Endothelial cell of umbilical vein (primary cell): ENCODE data around the gene SPACA9. TPM values are rescaled to one million over a fixed set of nuclear protein-coding genes. Genes with fewer than 3 reads are reported as not detected.

Source experiments
- BruUV-seq: library from RNA; stranded (reverse); fragments of 400-500 nt; replicated peaks from 2 replicates; lab custom pipeline; 2021; lab: Mats Ljungman, UMichigan
- CTCF ChIA-PET: fragments of 300-600, 350-600 bp; sonication (Branson Sonifier 250); formaldehyde crosslinking; loops from one replicate; lab custom pipeline; 2021; ENCODE audit warnings: antibody characterized with exemption, inconsistent platforms; lab: Charles Lee
- POLR2A ChIA-PET: fragments of 300-600, 350-600 bp; sonication (Branson Sonifier 250); formaldehyde crosslinking; loops from one replicate; lab custom pipeline; 2021; ENCODE audit warnings: antibody characterized with exemption, inconsistent platforms; lab: Charles Lee
- DNase-seq: peaks from one replicate; pipeline ENCODE4 v3.0.0-alpha.2; 2011; ENCODE audit warnings: low read depth, low spot score
- FAIRE-seq: peaks from 2 replicates; lab custom pipeline; 2011; peaks lifted over from hg19 to GRCh38; lab: Jason Lieb, UNC
- H2AFZ ChIP-seq: 2 replicates; pipeline ENCODE4 v1.6.0; 2012; ENCODE audit warnings: low read depth, low read length, control low read depth, inconsistent platforms
- H3K27ac ChIP-seq: 2 replicates; pipeline ENCODE4 v1.5.1; 2011; ENCODE audit warnings: low read depth, mild to moderate bottlenecking, control low read depth, low read length, moderate library complexity; ENCODE audit not compliant: insufficient read depth
- H3K27me3 ChIP-seq, 2 experiments: 2 replicates each; pipeline versions ENCODE4 v1.6.0 to v1.6.1; 2011; ENCODE audit warnings: low read length in 2 of 2, mixed read lengths in 1 of 2; ENCODE audit not compliant: control insufficient read depth in 2 of 2, insufficient read depth in 2 of 2
- H3K36me3 ChIP-seq, 2 experiments: 2 replicates in 1 of 2; 3 replicates in 1 of 2; pipeline ENCODE4 v1.5.1; 2011; ENCODE audit warnings: low read length in 2 of 2, mild to moderate bottlenecking in 1 of 2, moderate library complexity in 1 of 2; ENCODE audit not compliant: control insufficient read depth in 2 of 2, insufficient read depth in 2 of 2; ENCODE audit errors: extremely low read depth in 1 of 2
- H3K4me1 ChIP-seq: 3 replicates; pipeline ENCODE4 v1.5.1; 2011; ENCODE audit warnings: mild to moderate bottlenecking, low read length; ENCODE audit not compliant: control insufficient read depth, insufficient read depth; ENCODE audit errors: extremely low read depth
- H3K4me2 ChIP-seq: 2 replicates; pipeline ENCODE4 v1.6.1; 2011; ENCODE audit warnings: low read length, control low read depth, mixed read lengths; ENCODE audit not compliant: insufficient read depth
- H3K4me3 ChIP-seq, 3 experiments: fragments of 200-600 bp in 1 of 3; sonication (generic), shearing (Covaris generic) in 1 of 3; replicated peaks in 1 of 3; 2 replicates each; pipeline ENCODE4 v1.5.1; 2011 to 2016; ENCODE audit warnings: control low read depth in 3 of 3, low read length in 3 of 3, mild to moderate bottlenecking in 2 of 3, inconsistent platforms in 1 of 3, low read depth in 1 of 3, moderate library complexity in 1 of 3; ENCODE audit not compliant: insufficient read depth in 1 of 3
- H3K79me2 ChIP-seq: 2 replicates; pipeline ENCODE4 v1.6.0; 2012; ENCODE audit warnings: low read length, inconsistent platforms; ENCODE audit not compliant: control insufficient read depth, insufficient read depth
- H3K9ac ChIP-seq: replicated peaks from 2 replicates; pipeline ENCODE3; 2011; ENCODE audit warnings: low read length, control low read depth; ENCODE audit not compliant: insufficient read depth; ENCODE audit errors: extremely low read depth
- H3K9me1 ChIP-seq: replicated peaks from 3 replicates; pipeline ENCODE4 v1.6.0; 2011; ENCODE audit warnings: mild to moderate bottlenecking, low read length; ENCODE audit not compliant: control insufficient read depth, insufficient read depth; ENCODE audit errors: extremely low read depth
- H3K9me3 ChIP-seq: replicated peaks from 2 replicates; pipeline ENCODE4 v1.5.1; 2012; ENCODE audit warnings: low read length, inconsistent platforms; ENCODE audit not compliant: control insufficient read depth, insufficient read depth
- H4K20me1 ChIP-seq: replicated peaks from 2 replicates; pipeline ENCODE3; 2011; ENCODE audit warnings: mild to moderate bottlenecking, low read length; ENCODE audit not compliant: control insufficient read depth, insufficient read depth; ENCODE audit errors: extremely low read depth
- CTCF ChIP-seq, 2 donors: IDR thresholded peaks; 1 replicate in 1 of 2; 2 replicates in 1 of 2; pipeline ENCODE4 v1.5.1; 2011; ENCODE audit warnings: low read length in 2 of 2, mild to moderate bottlenecking in 2 of 2, moderate library complexity in 2 of 2, control low read depth in 1 of 2, inconsistent platforms in 1 of 2, low read depth in 1 of 2; ENCODE audit not compliant: insufficient read depth in 1 of 2; ENCODE audit errors: extremely low read depth in 1 of 2
- EZH2 ChIP-seq: IDR thresholded peaks from 2 replicates; pipeline ENCODE4 v1.6.1; 2012; ENCODE audit warnings: borderline replicate concordance, low read depth, mild to moderate bottlenecking, moderate library complexity, low read length, inconsistent platforms; ENCODE audit not compliant: severe bottlenecking
- FOS ChIP-seq: IDR thresholded peaks from 2 replicates; pipeline ENCODE4 v1.6.1; 2011; ENCODE audit warnings: mild to moderate bottlenecking, low read length, moderate library complexity, borderline replicate concordance; ENCODE audit not compliant: insufficient read depth
- GATA2 ChIP-seq: IDR thresholded peaks from 2 replicates; pipeline ENCODE4 v1.7.0; 2011; ENCODE audit warnings: low read depth, mild to moderate bottlenecking, moderate library complexity, mixed read lengths, low read length; ENCODE audit not compliant: insufficient read length, insufficient read depth
- JUN ChIP-seq: IDR thresholded peaks from 2 replicates; pipeline ENCODE4 v1.6.1; 2011; ENCODE audit warnings: borderline replicate concordance, low read depth; ENCODE audit not compliant: insufficient read length, insufficient read depth
- MAX ChIP-seq: IDR thresholded peaks from 2 replicates; pipeline ENCODE4 v1.6.1; 2011; ENCODE audit not compliant: insufficient read depth, insufficient read length
- MYC ChIP-seq: IDR thresholded peaks from one replicate; pipeline ENCODE4 v1.6.1; 2011; ENCODE audit warnings: mild to moderate bottlenecking, low read depth, low read length
- POLR2A ChIP-seq: IDR thresholded peaks from 2 replicates; pipeline ENCODE4 v1.6.1; 2012; ENCODE audit warnings: low read depth, mild to moderate bottlenecking, control low read depth, low read length
- POLR2AphosphoS5 ChIP-seq: IDR thresholded peaks from 2 replicates; pipeline ENCODE4 v1.6.1; 2012; ENCODE audit warnings: low read depth, mild to moderate bottlenecking, control low read depth, low read length, moderate library complexity; ENCODE audit not compliant: insufficient read depth
- dilution Hi-C: fragments of 300-500 bp; cut with MboI; formaldehyde crosslinking; loops from one replicate; pipeline ENCODE4 v1.15.0; 2019; ENCODE audit warnings: low sequenced_read_pairs; ENCODE audit not compliant: extremely low pct_ligation_motif_present
- intact Hi-C: fragments of 100-400 bp; cut with micrococcal nuclease; formaldehyde crosslinking; loops from one replicate; pipeline ENCODE4 v1.10.0; 2022
- polyA plus RNA-seq, 4 experiments: library from polyadenylated mRNA; depleted of rRNA in 3 of 4; stranded (reverse) in 3 of 4; unstranded in 1 of 4; fragments of >200 nt; gene quantifications; 2 replicates each; pipeline versions ENCODE4 v1.2.1 to v1.2.3, GENCODE V29; 2011 to 2012; ENCODE audit warnings: missing spikeins in 1 of 4
- total RNA-seq: library from RNA; stranded (reverse); gene quantifications from 2 replicates; pipeline ENCODE4 v1.2.3, GENCODE V29; 2021

Gene SPACA9
- total and polyA plus RNA-seq, 2 donors (not counting 3 experiments of a cell fraction or from before 2014, with no cell fraction given), result 2.6 to 3.6 TPM

DNA sequence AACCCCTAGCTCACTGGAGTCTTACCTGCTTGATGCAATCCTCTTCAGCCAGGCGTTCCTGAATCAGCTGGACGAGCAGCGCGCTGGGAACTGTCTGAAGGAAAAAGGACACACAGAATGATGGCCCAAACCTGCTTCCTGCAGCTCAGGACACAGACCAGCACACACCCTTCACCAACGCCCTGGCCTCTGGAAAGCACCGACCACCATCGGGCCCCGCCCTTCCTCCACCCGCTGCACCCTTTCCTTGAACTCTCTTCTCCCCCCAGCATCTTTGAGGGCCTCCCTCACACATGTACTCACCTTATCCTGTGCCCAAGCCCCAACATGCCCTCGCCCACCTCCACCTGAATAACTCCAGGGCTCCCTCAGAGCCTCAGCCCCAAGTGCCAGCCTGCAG is 23.9 kb upstream of the SPACA9 start:
- FAIRE-seq, result no peak
- intact Hi-C loops (no loop called here), dilution Hi-C loops (no loop called here)
- Histone ChIP-seq H3K27ac (no peak overlapping the region), H3K4me1 (no peaks in the 10 kb centered on the region), H3K9ac (no peak overlapping the region), H3K9me3 (no peaks in the 10 kb centered on the region), H3K79me2 (no peaks in the 10 kb centered on the region), H2AFZ (no peak overlapping the region), H3K36me3 (no peaks in the 10 kb centered on the region), H3K27me3 (no peaks in the 10 kb centered on the region), H3K4me2 (no peak overlapping the region), H4K20me1 (no peaks in the 10 kb centered on the region), H3K4me3 (no peak overlapping the region), H3K9me1 (no peaks in the 10 kb centered on the region)
- DNase-seq, result no peak
- CTCF ChIA-PET, result no interaction called here
- TF ChIP-seq POLR2A (no peak), GATA2 (no peak), CTCF (IDR thresholded peaks at IDR 0.05; ENCODE audit: extremely low read depth in 1 of 2, insufficient read depth in 1 of 2, low read depth in 1 of 2, low read length in 2 of 2) (no peak), EZH2 (no peak), MAX (no peak), JUN (no peak), POLR2AphosphoS5 (no peak), FOS (no peak), MYC (no peak)
- BruUV-seq, result no TSS peak
- POLR2A ChIA-PET, result no interaction called here
